ENCODE measurements around the gene ZNF407.

ZNF407 gene

GRCh38 chr18:74836296-74837139 is 238.8 kb downstream of the ZNF407 start:
- no peak for DNase-seq

GRCh38 chr18:74840492-74841167 is 243.0 kb downstream of the ZNF407 start:
- no peak for DNase-seq

GRCh38 chr18:74841248-74841647 is 243.6 kb downstream of the ZNF407 start:
- no peak for DNase-seq

GRCh38 chr18:74849301-74849700 is 251.6 kb downstream of the ZNF407 start:
- DNase-seq: no peak

- no peak for DNase-seq
Observed at GRCh38 chr18:74856434-74856833, 258.8 kb downstream of the ZNF407 start.

- no peak for DNase-seq
Observed at GRCh38 chr18:74856928-74857327, 259.3 kb downstream of the ZNF407 start.

- DNase-seq: no peak
Observed at GRCh38 chr18:74857901-74858300, 260.2 kb downstream of the ZNF407 start.

GRCh38 chr18:74861154-74861553 is 263.5 kb downstream of the ZNF407 start:
- no peak for DNase-seq

- no peak for DNase-seq
Observed at GRCh38 chr18:74862094-74862493, 264.4 kb downstream of the ZNF407 start.

- DNase-seq: no peak
Observed at GRCh38 chr18:74866577-74866976, 268.9 kb downstream of the ZNF407 start.

- no peak for DNase-seq
Observed at GRCh38 chr18:74868461-74868860, 270.8 kb downstream of the ZNF407 start.

GRCh38 chr18:74869904-74870863 is 272.5 kb downstream of the ZNF407 start:
- no peak for DNase-seq

GRCh38 chr18:74870950-74871349 is 273.3 kb downstream of the ZNF407 start:
- no peak for DNase-seq

- no peak for DNase-seq
Observed at GRCh38 chr18:74873629-74874028, 276.0 kb downstream of the ZNF407 start.

- DNase-seq: no peak
Observed at GRCh38 chr18:74874351-74874750, 276.7 kb downstream of the ZNF407 start.

GRCh38 chr18:74876630-74877243 is 279.1 kb downstream of the ZNF407 start:
- no peak for DNase-seq

- DNase-seq: no peak
Observed at GRCh38 chr18:74878267-74878666, 280.6 kb downstream of the ZNF407 start.

GRCh38 chr18:74880706-74881278 is 283.1 kb downstream of the ZNF407 start:
- no peak for DNase-seq

GRCh38 chr18:74892066-74892627 is 294.5 kb downstream of the ZNF407 start:
- no peak for DNase-seq

- no peak for DNase-seq
Observed at GRCh38 chr18:74895686-74896085, 298.0 kb downstream of the ZNF407 start.

GRCh38 chr18:74896390-74896991 is 298.8 kb downstream of the ZNF407 start:
- peak in 1 of 2 experiments; percentile 36 for DNase-seq

Measured in activated T-cell treated with anti-CD3 and anti-CD28 coated beads, Interleukin-2, amount 50 U/mL, for 48 hours (primary cell).